ENCODE data around the gene MMRN2.
"Not testable (repeated sequence)": the region's sequence is repeated elsewhere in the genome, so short reads cannot be mapped to it uniquely, and the experiment has no call there.

The MMRN2 gene, protein sequence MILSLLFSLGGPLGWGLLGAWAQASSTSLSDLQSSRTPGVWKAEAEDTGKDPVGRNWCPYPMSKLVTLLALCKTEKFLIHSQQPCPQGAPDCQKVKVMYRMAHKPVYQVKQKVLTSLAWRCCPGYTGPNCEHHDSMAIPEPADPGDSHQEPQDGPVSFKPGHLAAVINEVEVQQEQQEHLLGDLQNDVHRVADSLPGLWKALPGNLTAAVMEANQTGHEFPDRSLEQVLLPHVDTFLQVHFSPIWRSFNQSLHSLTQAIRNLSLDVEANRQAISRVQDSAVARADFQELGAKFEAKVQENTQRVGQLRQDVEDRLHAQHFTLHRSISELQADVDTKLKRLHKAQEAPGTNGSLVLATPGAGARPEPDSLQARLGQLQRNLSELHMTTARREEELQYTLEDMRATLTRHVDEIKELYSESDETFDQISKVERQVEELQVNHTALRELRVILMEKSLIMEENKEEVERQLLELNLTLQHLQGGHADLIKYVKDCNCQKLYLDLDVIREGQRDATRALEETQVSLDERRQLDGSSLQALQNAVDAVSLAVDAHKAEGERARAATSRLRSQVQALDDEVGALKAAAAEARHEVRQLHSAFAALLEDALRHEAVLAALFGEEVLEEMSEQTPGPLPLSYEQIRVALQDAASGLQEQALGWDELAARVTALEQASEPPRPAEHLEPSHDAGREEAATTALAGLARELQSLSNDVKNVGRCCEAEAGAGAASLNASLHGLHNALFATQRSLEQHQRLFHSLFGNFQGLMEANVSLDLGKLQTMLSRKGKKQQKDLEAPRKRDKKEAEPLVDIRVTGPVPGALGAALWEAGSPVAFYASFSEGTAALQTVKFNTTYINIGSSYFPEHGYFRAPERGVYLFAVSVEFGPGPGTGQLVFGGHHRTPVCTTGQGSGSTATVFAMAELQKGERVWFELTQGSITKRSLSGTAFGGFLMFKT

DNA sequence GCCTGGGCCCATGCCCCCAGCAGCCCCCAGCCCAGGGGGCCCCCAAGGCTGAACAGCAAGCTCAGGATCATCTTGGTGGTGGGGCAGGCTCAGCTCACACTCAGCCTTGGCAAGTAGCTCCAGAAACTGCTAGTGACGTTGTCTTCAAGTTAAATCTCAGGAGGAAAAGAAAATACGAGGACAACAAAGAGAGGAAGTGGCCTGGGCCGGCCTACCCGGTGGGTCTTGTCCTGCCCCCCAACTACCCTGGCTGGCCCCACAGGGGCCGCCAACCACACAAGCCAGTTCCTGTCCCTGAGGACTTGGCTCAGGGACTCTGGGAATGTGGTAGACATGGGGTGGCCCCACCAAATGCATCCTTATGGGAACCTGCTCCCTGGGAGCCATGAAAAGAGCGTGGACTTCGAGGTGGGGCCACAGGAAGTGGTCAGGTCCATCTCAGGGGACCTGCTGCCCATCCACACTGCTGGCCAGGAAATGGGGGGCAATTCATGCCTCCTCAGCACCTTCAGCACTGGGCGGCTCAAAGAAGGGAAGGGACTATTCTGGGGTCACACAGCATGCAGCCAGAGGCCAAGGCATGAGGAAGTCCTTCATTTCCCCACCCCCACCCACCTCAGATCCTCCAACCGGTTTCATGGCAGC lies at the start of gene MMRN2:
Gene MMRN2 (minus strand): TSS at position 145 of the 645 bp plus-strand sequence. CDS start 74 bp downstream, at position 71.
- no peak within 1 kb of the TSS for H3K27ac ChIP-seq
- TF ChIP-seq ZFX (IDR thresholded peaks at IDR 0.05; ENCODE audit: borderline replicate concordance), result no peak

DNA sequence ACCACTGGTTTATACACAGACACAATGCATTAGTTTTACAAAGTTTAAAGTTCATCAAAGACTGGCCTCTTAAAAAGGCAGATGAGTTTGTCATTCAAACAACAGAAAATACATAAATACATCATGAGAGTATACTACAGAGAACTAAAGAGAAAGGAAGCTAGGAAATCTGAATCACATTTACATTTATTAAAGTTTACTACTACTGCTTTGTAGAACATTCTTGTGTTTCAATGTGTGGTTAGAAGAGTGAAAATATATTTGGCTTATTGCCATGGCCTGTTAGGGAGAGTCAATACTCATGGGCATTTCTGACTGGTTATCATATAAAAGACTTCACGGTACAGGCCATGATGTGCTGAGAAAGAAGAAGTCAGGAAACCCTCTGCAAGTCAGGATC lies 49.7 kb upstream of the MMRN2 start:
- H3K27ac ChIP-seq, result peak overlapping the region; percentile 77

DNA sequence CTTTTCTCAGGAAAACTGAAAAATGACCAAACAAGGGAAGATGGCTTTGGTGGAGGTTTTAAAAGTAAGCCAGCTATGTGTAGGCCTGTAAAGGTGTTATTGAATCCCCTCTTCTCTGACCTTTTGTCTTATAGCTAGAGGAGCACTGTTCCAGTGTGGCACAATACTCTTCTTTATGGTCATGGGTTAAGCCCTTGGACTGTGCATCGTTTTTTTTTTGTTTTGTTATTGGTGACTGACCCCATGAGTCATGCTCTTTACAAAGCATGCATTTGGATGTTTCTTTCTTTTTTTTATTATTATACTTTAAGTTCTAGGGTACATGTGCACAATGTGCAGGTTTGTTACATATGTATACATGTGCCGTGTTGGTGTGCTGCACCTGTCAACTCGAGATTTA lies 43.1 kb upstream of the MMRN2 start:
- no peak for TF ChIP-seq ZFX (IDR thresholded peaks at IDR 0.05; ENCODE audit: borderline replicate concordance)
- TF ChIP-seq, protein P1, sequence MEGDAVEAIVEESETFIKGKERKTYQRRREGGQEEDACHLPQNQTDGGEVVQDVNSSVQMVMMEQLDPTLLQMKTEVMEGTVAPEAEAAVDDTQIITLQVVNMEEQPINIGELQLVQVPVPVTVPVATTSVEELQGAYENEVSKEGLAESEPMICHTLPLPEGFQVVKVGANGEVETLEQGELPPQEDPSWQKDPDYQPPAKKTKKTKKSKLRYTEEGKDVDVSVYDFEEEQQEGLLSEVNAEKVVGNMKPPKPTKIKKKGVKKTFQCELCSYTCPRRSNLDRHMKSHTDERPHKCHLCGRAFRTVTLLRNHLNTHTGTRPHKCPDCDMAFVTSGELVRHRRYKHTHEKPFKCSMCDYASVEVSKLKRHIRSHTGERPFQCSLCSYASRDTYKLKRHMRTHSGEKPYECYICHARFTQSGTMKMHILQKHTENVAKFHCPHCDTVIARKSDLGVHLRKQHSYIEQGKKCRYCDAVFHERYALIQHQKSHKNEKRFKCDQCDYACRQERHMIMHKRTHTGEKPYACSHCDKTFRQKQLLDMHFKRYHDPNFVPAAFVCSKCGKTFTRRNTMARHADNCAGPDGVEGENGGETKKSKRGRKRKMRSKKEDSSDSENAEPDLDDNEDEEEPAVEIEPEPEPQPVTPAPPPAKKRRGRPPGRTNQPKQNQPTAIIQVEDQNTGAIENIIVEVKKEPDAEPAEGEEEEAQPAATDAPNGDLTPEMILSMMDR (IDR thresholded peaks at IDR 0.05), result no peak

DNA sequence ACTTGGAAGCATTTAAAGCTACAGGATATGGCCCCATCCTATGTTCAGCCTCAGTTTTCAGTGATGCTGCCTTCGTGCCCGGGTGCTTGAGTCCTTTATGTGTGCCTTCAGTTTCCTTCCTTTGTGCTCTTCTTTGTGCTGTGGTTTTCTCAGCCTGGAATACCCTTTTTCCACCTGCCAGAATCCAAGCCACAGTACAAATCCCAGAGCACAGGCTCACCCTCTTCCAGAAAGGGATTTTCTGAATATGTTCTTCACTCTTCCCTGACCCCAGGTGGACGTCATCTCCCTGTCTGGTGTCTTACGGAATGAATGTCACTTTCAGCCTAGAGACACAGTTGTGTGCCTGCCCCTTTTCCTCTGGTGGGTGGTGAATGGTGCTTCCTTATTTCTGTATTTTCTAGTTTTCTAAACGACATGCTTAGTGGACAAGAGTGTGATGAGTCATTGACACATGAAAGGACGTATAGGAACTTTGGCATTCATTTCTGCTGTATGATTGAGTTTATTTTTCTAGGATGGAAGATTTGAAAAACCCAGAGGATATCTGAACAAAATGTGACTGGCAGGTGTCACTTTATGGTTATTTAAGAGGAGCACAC lies 42.5 kb upstream of the MMRN2 start:
- not testable (repeated sequence) for H3K27ac ChIP-seq

More for the DNA sequence above, 43.1 kb upstream of the MMRN2 start:
- no peak overlapping the region for H3K27ac ChIP-seq

DNA sequence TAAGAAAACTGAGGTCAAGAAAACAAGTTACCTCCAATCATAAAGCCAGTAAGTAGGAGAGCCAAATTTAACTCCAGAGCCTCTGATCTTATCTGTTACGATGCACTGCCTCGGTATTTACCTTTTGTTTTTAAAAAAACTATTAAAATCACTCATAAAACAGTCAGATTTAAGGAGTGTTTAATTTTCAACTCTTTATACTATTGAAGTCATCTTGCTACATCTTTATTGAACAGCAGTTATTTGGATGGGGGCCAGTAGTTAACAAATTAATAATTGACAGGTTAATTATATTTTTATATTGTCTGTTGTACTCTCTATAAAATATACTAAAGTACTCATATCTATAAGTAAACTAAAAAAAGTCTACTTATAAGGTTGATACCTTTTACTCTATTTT lies 35.5 kb upstream of the MMRN2 start:
- H3K27ac ChIP-seq, result peak overlapping the region; percentile 63
- TF ChIP-seq, protein P1 (IDR thresholded peaks at IDR 0.05), result no peak
- TF ChIP-seq ZFX (IDR thresholded peaks at IDR 0.05; ENCODE audit: borderline replicate concordance), result no peak

DNA sequence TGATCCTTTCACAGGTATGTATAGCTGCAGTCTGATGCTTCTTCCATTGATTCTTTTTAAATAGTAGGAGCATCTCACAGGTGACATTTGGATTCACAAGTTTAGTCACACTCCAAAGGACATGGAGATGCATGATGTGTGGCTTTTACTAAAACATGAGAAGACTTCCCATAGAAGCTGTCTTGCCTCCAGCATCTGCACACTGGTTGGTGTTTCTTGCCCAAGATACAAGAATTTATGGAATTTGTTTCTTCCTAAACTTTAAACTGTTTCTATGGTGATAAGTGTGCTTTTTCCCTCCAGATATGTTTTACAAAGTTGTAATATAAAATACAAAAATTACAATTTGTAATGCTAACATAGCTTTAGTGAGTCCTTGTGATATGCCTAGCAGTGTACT lies 35.0 kb upstream of the MMRN2 start:
- TF ChIP-seq, protein P1 (IDR thresholded peaks at IDR 0.05), result no peak
- no peak for TF ChIP-seq ZFX (IDR thresholded peaks at IDR 0.05; ENCODE audit: borderline replicate concordance)
- H3K27ac ChIP-seq, result peak overlapping the region; percentile 63

DNA sequence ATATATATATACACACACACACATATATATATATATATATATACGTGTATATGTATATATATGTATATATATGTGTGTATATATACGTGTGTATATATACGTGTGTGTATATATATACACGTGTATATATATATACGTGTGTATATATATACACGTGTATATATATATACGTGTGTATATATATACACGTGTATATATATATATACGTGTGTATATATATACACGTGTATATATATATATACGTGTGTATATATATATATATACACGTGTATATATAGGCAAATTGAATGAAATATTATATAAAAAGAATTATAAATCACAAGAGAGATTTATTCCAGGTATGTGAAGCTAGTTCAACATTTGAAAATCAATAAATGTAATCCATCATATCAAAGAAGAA lies 33.9 kb upstream of the MMRN2 start:
- H3K27ac ChIP-seq, result not testable (repeated sequence)

DNA sequence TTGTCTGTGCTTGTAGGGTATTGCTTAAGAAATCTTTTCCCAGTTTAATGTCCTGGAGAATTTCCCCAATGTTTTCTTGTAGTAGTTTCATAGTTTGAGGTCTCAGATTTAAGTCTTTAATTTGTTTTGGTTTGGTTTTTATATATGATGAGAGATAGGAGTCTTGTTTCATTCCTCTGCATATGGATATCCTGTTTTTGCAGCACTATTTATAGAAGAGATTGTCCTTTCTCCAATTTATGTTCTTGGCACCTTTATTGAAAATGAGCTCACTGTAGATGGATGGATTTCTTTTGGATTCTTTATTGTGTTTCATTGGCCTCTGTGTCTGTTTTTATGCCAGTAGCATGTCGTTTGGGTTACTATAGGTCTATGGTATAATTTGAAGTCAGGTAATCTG lies 31.1 kb upstream of the MMRN2 start:
- TF ChIP-seq ZFX (IDR thresholded peaks at IDR 0.05; ENCODE audit: borderline replicate concordance), result no peak
- TF ChIP-seq, protein P1 (IDR thresholded peaks at IDR 0.05), result no peak

DNA sequence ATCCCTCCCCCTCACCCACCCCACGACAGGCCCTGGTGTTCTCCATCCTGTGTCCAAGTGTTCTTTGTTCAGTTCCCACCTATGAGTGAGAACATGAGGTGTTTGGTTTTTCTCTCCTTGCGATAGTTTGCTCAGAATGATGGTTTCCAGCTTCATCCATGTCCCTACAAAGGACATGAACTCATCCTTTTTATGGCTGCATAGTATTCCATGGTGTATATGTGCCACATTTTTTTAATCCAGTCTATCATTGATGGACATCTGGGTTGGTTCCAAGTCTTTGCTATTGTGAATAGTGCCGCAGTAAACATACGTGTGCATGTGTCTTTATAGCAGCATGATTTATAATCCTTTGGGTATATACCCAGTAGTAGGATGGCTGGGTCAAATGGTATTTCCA lies 27.1 kb upstream of the MMRN2 start:
- H3K27ac ChIP-seq, result not testable (repeated sequence)

More for the DNA sequence above, 31.1 kb upstream of the MMRN2 start:
- no peak overlapping the region for H3K27ac ChIP-seq
